GM12864 (cell line): ENCODE measurements around the gene SYMPK.

Experiments used
- DNase-seq: peaks from one replicate; pipeline ENCODE4 v3.0.0-alpha.2; 2011; ENCODE audit warnings: low read depth
- H3K4me3 ChIP-seq: 2 replicates; pipeline ENCODE4 v1.5.1; 2011; ENCODE audit warnings: mild to moderate bottlenecking, low read depth, low read length, control low read depth
- CTCF ChIP-seq: IDR thresholded peaks from 2 replicates; pipeline ENCODE4 v1.5.1; 2011; ENCODE audit warnings: low read depth, mild to moderate bottlenecking, moderate library complexity, low read length, control low read depth, inconsistent platforms; ENCODE audit errors: missing control alignments

SYMPK gene

GRCh38 chr19:45784096-45784495 is 78.9 kb downstream of the SYMPK start:
- TF ChIP-seq CTCF, result no peak
- H3K4me3 ChIP-seq, result no peak overlapping the region

GRCh38 chr19:45782820-45783785 is 79.8 kb downstream of the SYMPK start:
- DNase-seq, result no peak
- no peak overlapping the region for H3K4me3 ChIP-seq
- no peak for TF ChIP-seq CTCF

More at GRCh38 chr19:45784096-45784495, 78.9 kb downstream of the SYMPK start:
- DNase-seq, result no peak

- H3K4me3 ChIP-seq, result no peak within 1 kb of the TSS
- TF ChIP-seq CTCF, result no peak
- no peak for DNase-seq
Observed at GRCh38 chr19:45782162-45782691, 80.7 kb downstream of the SYMPK start, which contains the start of gene DMPK. DMPK (minus strand) TSS chr19:45782490; CDS start chr19:45782352, 138 bp downstream.

- no peak for TF ChIP-seq CTCF
- no peak overlapping the region for H3K4me3 ChIP-seq
- no peak for DNase-seq
Observed at GRCh38 chr19:45781214-45782161, 81.5 kb downstream of the SYMPK start.

- no peak for TF ChIP-seq CTCF
- H3K4me3 ChIP-seq, result no peak overlapping the region
- no peak for DNase-seq
Observed at GRCh38 chr19:45780448-45781213, 82.3 kb downstream of the SYMPK start.

GRCh38 chr19:45780146-45780447 is 82.8 kb downstream of the SYMPK start:
- no peak for DNase-seq
- no peak for TF ChIP-seq CTCF

More at GRCh38 chr19:45780146-45780447, 82.8 kb downstream of the SYMPK start:
- no peak overlapping the region for H3K4me3 ChIP-seq
